Transverse colon (tissue), 4 donors: ENCODE data around the gene VMP1. TPM values are rescaled to one million over a fixed set of nuclear protein-coding genes. Genes with fewer than 3 reads are reported as not detected.

Source experiments
- DNase-seq: peaks from one replicate; pipeline ENCODE4 v3.0.0-alpha.2; 2019
- H3K27ac ChIP-seq, 4 donors: fragments of 200-600 bp; sonication (generic); 2 replicates each; pipeline ENCODE4 v1.5.1; 2016 to 2018; ENCODE audit warnings: inconsistent platforms in 4 of 4
- H3K27me3 ChIP-seq: fragments of 200-600 bp; sonication (generic); 2 replicates; pipeline ENCODE4 v1.5.1; 2017; ENCODE audit warnings: inconsistent platforms
- H3K36me3 ChIP-seq, 4 donors: fragments of 200-600 bp; sonication (generic); 2 replicates each; pipeline ENCODE4 v1.5.1; 2017 to 2019; ENCODE audit warnings: inconsistent platforms in 4 of 4
- H3K4me1 ChIP-seq, 4 donors: fragments of 200-600 bp; sonication (generic); 2 replicates each; pipeline ENCODE4 v1.5.1; 2017 to 2020; ENCODE audit warnings: inconsistent platforms in 4 of 4
- H3K4me3 ChIP-seq, 4 donors: fragments of 200-600 bp; sonication (generic); 1 replicate in 1 of 4; 2 replicates in 3 of 4; pipeline versions ENCODE4 v1.5.1 to v1.6.1; 2017 to 2019; ENCODE audit warnings: inconsistent platforms in 4 of 4
- H3K9me3 ChIP-seq, 2 donors: fragments of 200-600 bp; sonication (generic); 2 replicates each; pipeline ENCODE4 v1.5.1; 2017 to 2019; ENCODE audit warnings: inconsistent platforms in 2 of 2
- CTCF ChIP-seq, 5 experiments: fragments of 200-600 bp in 3 of 5; fragments of 450-650 bp in 2 of 5; sonication (generic) in 3 of 5; IDR thresholded peaks; 1 replicate in 2 of 5; 2 replicates in 3 of 5; pipeline ENCODE4 v1.5.1; 2016 to 2017; ENCODE audit warnings: antibody characterized with exemption in 5 of 5, inconsistent platforms in 3 of 5, mild to moderate bottlenecking in 2 of 5, moderate library complexity in 1 of 5
- EP300 ChIP-seq: sonication (generic); formaldehyde crosslinking; IDR thresholded peaks from one replicate; pipeline ENCODE4 v1.6.1; 2017; ENCODE audit warnings: antibody characterized with exemption, low read depth
- POLR2A ChIP-seq: fragments of 450-650 bp; IDR thresholded peaks from one replicate; pipeline ENCODE4 v1.6.1; 2016; ENCODE audit warnings: antibody characterized with exemption, mild to moderate bottlenecking, moderate library complexity
- POLR2AphosphoS5 ChIP-seq, 3 donors: sonication (generic); formaldehyde crosslinking; IDR thresholded peaks; one replicate each; pipeline ENCODE4 v1.6.1; 2016; ENCODE audit warnings: antibody characterized with exemption in 3 of 3
- WGBS, 2 donors: methylation state at CpG; one replicate each; pipeline ENCODE4 v1.1.5; 2018; ENCODE audit warnings: low coverage in 1 of 2; 5-methylcytosine and 5-hydroxymethylcytosine counted together
- in situ Hi-C, 4 donors: fragments of 200-750 bp; cut with MboI; loops; one replicate each; pipeline versions ENCODE4 v1.15.0 to v1.15.1; 2017; ENCODE audit warnings: low sequenced_read_pairs in 3 of 4, low pct_ligation_motif_present in 1 of 4, low pct_unique_long_range_greater_than_20kb in 1 of 4
- intact Hi-C: fragments of 100-400 bp; cut with DNase I; formaldehyde crosslinking; loops from one replicate; pipeline ENCODE4 v1.15.1; 2023; ENCODE audit warnings: low total_unique reads
- total RNA-seq, 4 donors: library from RNA; depleted of rRNA; stranded (reverse); fragments of >200 nt; gene quantifications; one replicate each; pipeline ENCODE4 v1.1.0, GENCODE V29; 2016

The VMP1 gene
- total RNA-seq, 4 donors from 2014 or later = 136 to 547 (median 339) TPM

GRCh38 chr17:59767176-59767575 lies 59.7 kb downstream of the VMP1 start:
- H3K27me3 ChIP-seq = no peaks in the 10 kb centered on the region
- in situ Hi-C loops (no loop called here), intact Hi-C loops (no loop called here)
- H3K4me1 ChIP-seq = peaks cover 0 to 10% (median 0%) of the 10 kb centered on the region in 4 donors
- no peak overlapping the region for H3K4me3 ChIP-seq
- H3K36me3 ChIP-seq = peaks cover 0 to 7% (median 0%) of the 10 kb centered on the region in 4 donors
- peak overlapping the region; percentile 6 to 50 (median 42) for H3K27ac ChIP-seq
- no peaks in the 10 kb centered on the region for H3K9me3 ChIP-seq
- no peak for TF ChIP-seq EP300
- TF ChIP-seq CTCF (IDR thresholded peaks at IDR 0.05) = no peak
- no peak for TF ChIP-seq POLR2A
- TF ChIP-seq POLR2AphosphoS5 (IDR thresholded peaks at IDR 0.05) = no peak
- no peak for DNase-seq

GRCh38 chr17:59769887-59770286 lies 62.4 kb downstream of the VMP1 start:
- Histone ChIP-seq H3K4me3 (no peak overlapping the region), H3K27ac (peak overlapping the region in 2 of 4 donors; percentile 12 to 32), H3K4me1 (no peaks in the 10 kb centered on the region), H3K36me3 (peaks cover 0 to 16% (median 5%) of the 10 kb centered on the region in 4 donors), H3K9me3 (no peaks in the 10 kb centered on the region), H3K27me3 (no peaks in the 10 kb centered on the region)
- WGBS, 2 donors = 50 to 59% methylated on average over 1 of the region's 1 CpG
- intact Hi-C loops = no loop called here
- in situ Hi-C loops = no loop called here
- TF ChIP-seq POLR2A = no peak
- TF ChIP-seq POLR2AphosphoS5 (IDR thresholded peaks at IDR 0.05) = no peak
- TF ChIP-seq CTCF (IDR thresholded peaks at IDR 0.05) = no peak
- no peak for TF ChIP-seq EP300
- no peak for DNase-seq

DNA sequence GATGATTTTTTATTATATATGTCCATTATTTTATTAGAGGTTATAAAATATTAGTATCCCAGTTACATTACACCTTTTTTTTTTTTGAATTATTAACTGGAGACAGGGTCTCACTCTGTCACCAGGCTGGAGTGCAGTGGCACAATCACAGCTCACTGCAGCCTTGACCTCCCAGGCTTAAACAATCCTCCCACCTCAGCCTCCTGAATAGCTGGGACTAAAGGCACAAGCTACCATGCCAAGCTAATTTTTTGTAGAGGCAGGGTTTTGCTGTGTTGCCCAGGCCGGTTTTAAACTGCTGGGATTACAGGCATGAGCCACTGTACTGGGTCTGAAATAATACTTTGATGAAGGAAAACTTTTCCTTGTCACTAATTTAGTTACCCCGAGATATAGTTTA lies 63.6 kb downstream of the VMP1 start:
- Histone ChIP-seq H3K9me3 (no peaks in the 10 kb centered on the region), H3K27me3 (no peaks in the 10 kb centered on the region), H3K36me3 (peaks cover 0 to 25% (median 11%) of the 10 kb centered on the region in 4 donors), H3K4me1 (no peaks in the 10 kb centered on the region), H3K4me3 (no peak overlapping the region), H3K27ac (peak overlapping the region in 1 of 4 donors; percentile 36)
- in situ Hi-C loops = no loop called here
- no peak for DNase-seq
- intact Hi-C loops = no loop called here
- TF ChIP-seq POLR2A = no peak
- no peak for TF ChIP-seq CTCF (IDR thresholded peaks at IDR 0.05)
- TF ChIP-seq EP300 = no peak
- TF ChIP-seq POLR2AphosphoS5 (IDR thresholded peaks at IDR 0.05) = no peak
- 95 to 100% methylated on average over 1 to 2 of the region's 2 CpGs for WGBS, 2 donors

DNA sequence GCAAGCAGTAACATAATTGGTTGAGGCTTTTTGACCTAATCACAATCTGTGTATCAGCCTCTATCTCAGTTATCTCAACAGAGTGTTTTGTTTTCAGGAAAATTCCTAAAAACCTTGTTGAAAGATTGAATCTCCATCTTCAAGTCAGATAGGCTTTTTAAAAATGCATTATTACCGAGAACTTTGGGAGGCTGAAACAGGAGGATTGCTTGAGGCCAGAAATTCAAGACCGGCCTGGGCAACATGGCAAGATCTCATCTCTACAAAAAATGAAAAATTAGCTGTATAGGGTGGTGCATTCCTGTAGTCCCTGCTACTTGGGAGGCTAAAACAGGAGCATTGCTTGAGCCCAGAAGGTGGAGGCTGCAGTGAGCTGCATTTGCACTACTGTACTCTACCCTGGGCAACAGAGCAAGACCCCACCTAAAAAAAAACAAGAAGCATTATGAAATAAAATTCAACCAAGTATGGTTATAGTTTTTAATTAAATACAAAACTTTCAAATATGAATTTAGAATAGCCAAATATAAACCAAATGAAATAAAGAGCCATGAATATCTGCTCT lies 68.4 kb downstream of the VMP1 start:
- Histone ChIP-seq H3K9me3 (no peaks in the 10 kb centered on the region), H3K27me3 (no peaks in the 10 kb centered on the region), H3K27ac (no peak overlapping the region), H3K4me1 (no peaks in the 10 kb centered on the region), H3K36me3 (peaks cover 0 to 47% (median 16%) of the 10 kb centered on the region in 4 donors), H3K4me3 (no peak overlapping the region)
- no peak for DNase-seq
- intact Hi-C loops (no loop called here), in situ Hi-C loops (no loop called here)
- TF ChIP-seq EP300 (no peak), POLR2A (no peak)
- 100% methylated on average over 2 of the region's 2 CpGs for whole genome bisulfite sequencing, 2 donors

DNA sequence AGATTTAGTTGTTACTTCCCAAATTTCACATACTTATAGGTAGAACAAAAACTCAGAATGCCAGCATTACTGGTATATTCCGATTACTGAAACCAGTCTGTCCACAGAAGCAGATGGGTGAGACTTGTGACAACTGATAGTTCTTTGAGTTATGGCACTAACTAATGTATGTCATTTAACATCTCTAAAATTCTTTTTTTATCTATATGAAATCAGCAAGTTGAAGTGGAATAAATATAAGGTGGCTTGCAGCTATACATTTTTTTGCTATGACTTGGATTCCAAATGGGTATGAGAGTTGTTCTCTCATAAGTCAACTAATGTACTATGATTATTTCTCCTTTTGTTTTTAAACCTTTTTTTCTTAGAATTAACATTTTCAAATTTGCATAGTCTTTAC lies 69.1 kb downstream of the VMP1 start:
- Histone ChIP-seq H3K4me1 (no peaks in the 10 kb centered on the region), H3K27me3 (no peaks in the 10 kb centered on the region), H3K27ac (no peak overlapping the region), H3K4me3 (no peak overlapping the region), H3K36me3 (peaks cover 0 to 47% (median 16%) of the 10 kb centered on the region in 4 donors), H3K9me3 (no peaks in the 10 kb centered on the region)
- intact Hi-C loops (no loop called here), in situ Hi-C loops (no loop called here)
- no peak for DNase-seq
- TF ChIP-seq POLR2AphosphoS5 (IDR thresholded peaks at IDR 0.05) (no peak), CTCF (IDR thresholded peaks at IDR 0.05) (no peak), EP300 (no peak), POLR2A (no peak)
- WGBS, 2 donors = 96 to 100% methylated on average over 1 of the region's 1 CpG
